GM06990 (cell line): ENCODE data around the gene LRRC45.

Experiments
- DNase-seq: peaks from one replicate; pipeline ENCODE4 v3.0.0-alpha.2; 2011; ENCODE audit not compliant: insufficient read length; ENCODE audit errors: extremely low read depth
- H3K27me3 ChIP-seq: replicated peaks from 2 replicates; pipeline ENCODE4 v1.6.0; 2011; ENCODE audit warnings: low read length; ENCODE audit not compliant: control insufficient read depth, insufficient read depth
- H3K36me3 ChIP-seq: 2 replicates; pipeline ENCODE4 v1.5.1; 2011; ENCODE audit warnings: low read length; ENCODE audit not compliant: control insufficient read depth, insufficient read depth
- H3K4me3 ChIP-seq: replicated peaks from 2 replicates; pipeline ENCODE4 v1.5.1; 2011; ENCODE audit warnings: low read depth, mild to moderate bottlenecking, control low read depth, low read length
- CTCF ChIP-seq: IDR thresholded peaks from 2 replicates; pipeline ENCODE4 v1.5.1; 2011; ENCODE audit warnings: low read length, control low read depth, mild to moderate bottlenecking, inconsistent platforms; ENCODE audit not compliant: insufficient read depth, poor library complexity, severe bottlenecking

The LRRC45 gene

DNA sequence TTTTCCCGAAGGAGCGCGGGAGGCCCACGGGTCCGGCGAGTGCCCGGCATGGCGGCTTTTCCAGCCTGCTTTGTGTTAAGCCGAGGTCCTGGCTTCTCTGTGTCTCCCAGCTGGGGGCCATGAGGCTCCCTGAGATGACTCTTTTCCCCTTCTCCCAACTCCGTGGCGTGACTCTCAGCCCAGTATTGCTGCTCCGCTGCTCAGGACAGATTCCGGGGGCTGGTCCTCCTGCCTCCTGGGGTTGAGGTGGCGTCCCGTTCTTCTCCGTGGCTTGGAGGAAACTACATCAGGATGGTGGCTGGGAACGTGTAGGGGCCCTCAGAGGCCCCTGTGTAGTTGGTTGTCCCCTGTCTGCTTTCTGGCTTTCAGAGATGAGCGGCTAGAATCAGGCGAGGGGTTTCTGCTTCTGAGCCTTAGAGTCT is 29.5 kb downstream of the LRRC45 start:
- H3K27me3 ChIP-seq: no peaks in the 10 kb centered on the region
- no peak for TF ChIP-seq CTCF
- DNase-seq: no peak
- H3K4me3 ChIP-seq: peak overlapping the region; percentile 89
- H3K36me3 ChIP-seq: peaks cover 26% of the 10 kb centered on the region

- H3K4me3 ChIP-seq: peak overlapping the region; percentile 89
- peaks cover 26% of the 10 kb centered on the region for H3K36me3 ChIP-seq
- H3K27me3 ChIP-seq: no peaks in the 10 kb centered on the region
- no peak for TF ChIP-seq CTCF
- DNase-seq: peak; percentile 13
Measured at GRCh38 chr17:82053130-82053529, 30.0 kb downstream of the LRRC45 start.

GRCh38 chr17:82053556-82054263 is 30.6 kb downstream of the LRRC45 start:
- no peak overlapping the region for H3K4me3 ChIP-seq
- peaks cover 27% of the 10 kb centered on the region for H3K36me3 ChIP-seq
- peak; percentile 5 for DNase-seq
- TF ChIP-seq CTCF: no peak
- H3K27me3 ChIP-seq: no peaks in the 10 kb centered on the region

- TF ChIP-seq CTCF: no peak
- H3K36me3 ChIP-seq: peaks cover 29% of the 10 kb centered on the region
Measured at GRCh38 chr17:82054351-82055022, 31.4 kb downstream of the LRRC45 start.

GRCh38 chr17:82055023-82055964 is 32.2 kb downstream of the LRRC45 start:
- Histone ChIP-seq H3K36me3 (peaks cover 34% of the 10 kb centered on the region), H3K4me3 (no peak overlapping the region), H3K27me3 (no peaks in the 10 kb centered on the region)
- TF ChIP-seq CTCF: no peak
- peak; percentile 15 for DNase-seq

More at GRCh38 chr17:82054351-82055022, 31.4 kb downstream of the LRRC45 start:
- peak; percentile 13 for DNase-seq
- Histone ChIP-seq H3K4me3 (no peak overlapping the region), H3K27me3 (no peaks in the 10 kb centered on the region)
